GM23248 (cell line): Measurements from ENCODE around the gene PCDHGC4.

Experiments
- EZH2 ChIP-seq: fragments of 200-600 bp; sonication (generic); IDR thresholded peaks from 2 replicates; pipeline ENCODE4 v1.6.1; 2018; ENCODE audit warnings: antibody characterized with exemption, mild to moderate bottlenecking; ENCODE audit not compliant: insufficient read depth, poor library complexity, severe bottlenecking
- EZH2phosphoT487 ChIP-seq: fragments of 200-600 bp; sonication (generic); IDR thresholded peaks from 2 replicates; pipeline ENCODE4 v1.6.1; 2018; ENCODE audit warnings: antibody characterized with exemption, moderate library complexity, mild to moderate bottlenecking, low read depth; ENCODE audit not compliant: insufficient read depth

DNA sequence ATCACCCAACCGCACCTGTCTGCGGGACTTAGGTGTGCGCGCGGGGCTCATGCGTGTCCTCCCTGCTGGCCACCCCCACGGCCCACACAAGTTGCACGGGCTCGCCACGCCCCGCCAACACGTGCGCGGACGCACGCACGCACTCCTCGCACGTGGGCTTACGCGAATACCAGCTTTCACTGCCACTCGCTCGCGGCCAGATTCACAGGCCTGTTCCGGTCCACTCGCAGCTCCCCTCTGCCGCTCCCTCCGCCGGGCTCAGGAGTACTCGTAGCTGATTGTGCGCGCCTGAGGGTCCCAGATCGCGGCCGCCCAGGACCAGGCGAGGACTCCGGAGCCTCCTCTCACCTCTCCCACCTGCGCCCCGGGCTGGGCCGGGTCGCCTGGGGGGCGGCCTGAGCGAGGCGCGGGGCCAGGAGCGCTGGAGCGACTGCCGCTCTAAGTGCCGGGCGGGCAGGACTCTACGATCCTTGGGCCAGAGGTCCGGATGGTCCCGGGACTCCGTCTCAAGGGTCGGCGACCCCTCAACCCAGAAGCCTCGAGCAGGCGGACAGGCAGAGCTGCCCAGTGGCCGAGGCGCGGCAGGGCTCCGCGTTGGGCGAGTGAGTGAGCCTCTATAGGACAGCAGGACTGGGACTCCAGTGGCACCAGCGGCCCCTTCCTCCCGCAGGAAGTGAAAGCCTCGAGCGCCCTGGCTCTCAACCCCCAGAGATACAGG, 7.5 kb downstream of the PCDHGC4 start:
- TF ChIP-seq EZH2 = no peak
- no peak for TF ChIP-seq EZH2phosphoT487
